Trophoblast cell (in vitro differentiated cells and primary cell): Measurements from ENCODE around the gene GTF3C1.

Experiments used
- DNase-seq, 2 donors: peaks; one replicate each; pipeline ENCODE4 v3.0.0-alpha.2; 2016
- H2AFZ ChIP-seq: 2 replicates; pipeline ENCODE4 v1.6.1; 2013; ENCODE audit warnings: low read length, moderate library complexity, mild to moderate bottlenecking; ENCODE audit not compliant: insufficient read depth, poor library complexity
- H2AK5ac ChIP-seq: 2 replicates; pipeline ENCODE4 v1.6.1; 2013; ENCODE audit warnings: mild to moderate bottlenecking, low read length
- H2BK120ac ChIP-seq: 2 replicates; pipeline ENCODE4 v1.6.1; 2013; ENCODE audit warnings: low read length, mild to moderate bottlenecking, moderate library complexity; ENCODE audit not compliant: insufficient read depth, poor library complexity
- H2BK12ac ChIP-seq: 2 replicates; pipeline ENCODE4 v1.6.1; 2013; ENCODE audit warnings: mild to moderate bottlenecking, low read length, moderate library complexity
- H2BK5ac ChIP-seq: 2 replicates; pipeline ENCODE4 v1.6.1; 2013; ENCODE audit warnings: low read length, low read depth, moderate library complexity, mild to moderate bottlenecking; ENCODE audit not compliant: poor library complexity
- H3K14ac ChIP-seq: 2 replicates; pipeline ENCODE4 v1.6.1; 2013; ENCODE audit warnings: mild to moderate bottlenecking, low read length
- H3K18ac ChIP-seq: 2 replicates; pipeline ENCODE4 v1.6.1; 2013; ENCODE audit warnings: mild to moderate bottlenecking, low read length
- H3K23ac ChIP-seq: 2 replicates; pipeline ENCODE4 v1.6.1; 2013; ENCODE audit warnings: low read length
- H3K27ac ChIP-seq: 2 replicates; pipeline ENCODE4 v1.5.1; 2013; ENCODE audit warnings: low read depth, mild to moderate bottlenecking, inconsistent platforms, low read length, moderate library complexity
- H3K27me3 ChIP-seq: 2 replicates; pipeline ENCODE4 v1.6.1; 2013; ENCODE audit warnings: inconsistent platforms, mild to moderate bottlenecking, low read length, moderate library complexity; ENCODE audit not compliant: insufficient read depth
- H3K36me3 ChIP-seq, 2 experiments: 1 replicate in 1 of 2; 2 replicates in 1 of 2; pipeline ENCODE4 v1.6.1; 2013; ENCODE audit warnings: low read length in 2 of 2, mild to moderate bottlenecking in 2 of 2, moderate library complexity in 1 of 2; ENCODE audit not compliant: insufficient read depth in 2 of 2, control insufficient read depth in 1 of 2
- H3K4ac ChIP-seq: 2 replicates; pipeline ENCODE4 v1.6.1; 2013; ENCODE audit warnings: low read depth, mild to moderate bottlenecking, low read length, moderate library complexity
- H3K4me1 ChIP-seq, 2 experiments: 1 replicate in 1 of 2; 2 replicates in 1 of 2; pipeline ENCODE4 v1.6.1; 2013; ENCODE audit warnings: low read length in 2 of 2, mild to moderate bottlenecking in 2 of 2, moderate library complexity in 1 of 2; ENCODE audit not compliant: insufficient read depth in 2 of 2, control insufficient read depth in 1 of 2
- H3K4me2 ChIP-seq: 2 replicates; pipeline ENCODE4 v1.6.1; 2013; ENCODE audit warnings: inconsistent platforms, mild to moderate bottlenecking, low read length, moderate library complexity
- H3K4me3 ChIP-seq: 2 replicates; pipeline ENCODE4 v1.5.1; 2013; ENCODE audit warnings: mild to moderate bottlenecking, low read depth, low read length, inconsistent platforms
- H3K79me1 ChIP-seq: one replicate; pipeline ENCODE4 v1.6.1; 2013; ENCODE audit warnings: low read length
- H3K79me2 ChIP-seq: 2 replicates; pipeline ENCODE4 v1.6.1; 2013; ENCODE audit warnings: low read length, mild to moderate bottlenecking; ENCODE audit not compliant: control insufficient read depth, insufficient read depth, poor library complexity
- H3K9ac ChIP-seq: 2 replicates; pipeline ENCODE4 v1.6.1; 2013; ENCODE audit warnings: mild to moderate bottlenecking, low read length
- H3K9me3 ChIP-seq: 2 replicates; pipeline ENCODE4 v1.6.1; 2013; ENCODE audit warnings: low read depth, mild to moderate bottlenecking, control low read depth, inconsistent platforms, low read length; ENCODE audit not compliant: insufficient read depth
- H4K12ac ChIP-seq: 2 replicates; pipeline ENCODE4 v1.6.1; 2013; ENCODE audit warnings: low read depth, mild to moderate bottlenecking, low read length, moderate library complexity
- H4K8ac ChIP-seq: 2 replicates; pipeline ENCODE4 v1.6.1; 2013; ENCODE audit warnings: low read depth, mild to moderate bottlenecking, low read length, moderate library complexity
- H4K91ac ChIP-seq: one replicate; pipeline ENCODE4 v1.6.1; 2013; ENCODE audit warnings: low read depth, mild to moderate bottlenecking, low read length, moderate library complexity
- WGBS: extraction: QIAGEN DNeasy Blood & Tissue Kit; methylation state at CpG from one replicate; pipeline ENCODE4 v1.1.7; 2013; ENCODE audit warnings: missing lambda C conversion rate; ENCODE audit not compliant: insufficient read length, insufficient coverage; ENCODE audit errors: extremely low coverage; 5-methylcytosine and 5-hydroxymethylcytosine counted together

GTF3C1 gene

DNA sequence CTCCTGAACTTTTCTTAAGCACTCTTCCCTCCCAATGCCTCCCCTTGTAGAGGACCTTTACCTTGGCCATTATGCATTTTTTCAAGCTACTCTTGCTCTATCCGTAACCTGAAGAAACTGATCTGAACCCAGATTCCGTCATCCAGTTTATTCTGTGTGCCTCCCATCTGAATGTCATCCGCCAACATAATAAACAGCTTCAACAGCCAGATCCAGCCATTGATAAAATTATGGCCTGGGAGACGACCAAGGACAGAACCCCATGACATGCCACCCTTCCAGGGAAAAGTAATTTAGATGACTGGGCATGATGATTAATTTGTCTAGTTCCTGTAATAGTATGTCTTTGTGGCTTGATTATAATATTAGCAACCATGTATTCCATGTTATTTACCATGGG is 42.1 kb upstream of the GTF3C1 start:
- no peak overlapping the region for H3K14ac ChIP-seq
- H3K4me1 ChIP-seq, result no peaks in the 10 kb centered on the region
- no peak overlapping the region for H4K12ac ChIP-seq
- no peak overlapping the region for H4K8ac ChIP-seq
- H3K36me3 ChIP-seq, result no peaks in the 10 kb centered on the region
- no peak overlapping the region for H2BK12ac ChIP-seq
- H4K91ac ChIP-seq, result no peak overlapping the region
- H2BK120ac ChIP-seq, result no peak overlapping the region
- H2BK5ac ChIP-seq, result no peak overlapping the region
- no peak overlapping the region for H3K18ac ChIP-seq
- H3K4me2 ChIP-seq, result no peak overlapping the region
- no peak overlapping the region for H2AK5ac ChIP-seq
- no peak overlapping the region for H3K9ac ChIP-seq
- no peaks in the 10 kb centered on the region for H3K79me2 ChIP-seq
- no CpG with 5 or more reads among the region's 4 CpGs for WGBS
- no peak overlapping the region for H3K4ac ChIP-seq
- H3K27me3 ChIP-seq, result no peaks in the 10 kb centered on the region
- H3K23ac ChIP-seq, result no peak overlapping the region
- H3K9me3 ChIP-seq, result no peaks in the 10 kb centered on the region
- no peak for DNase-seq
- H2AFZ ChIP-seq, result no peak overlapping the region
- no peaks in the 10 kb centered on the region for H3K79me1 ChIP-seq
- no peak overlapping the region for H3K27ac ChIP-seq
- no peak overlapping the region for H3K4me3 ChIP-seq

DNA sequence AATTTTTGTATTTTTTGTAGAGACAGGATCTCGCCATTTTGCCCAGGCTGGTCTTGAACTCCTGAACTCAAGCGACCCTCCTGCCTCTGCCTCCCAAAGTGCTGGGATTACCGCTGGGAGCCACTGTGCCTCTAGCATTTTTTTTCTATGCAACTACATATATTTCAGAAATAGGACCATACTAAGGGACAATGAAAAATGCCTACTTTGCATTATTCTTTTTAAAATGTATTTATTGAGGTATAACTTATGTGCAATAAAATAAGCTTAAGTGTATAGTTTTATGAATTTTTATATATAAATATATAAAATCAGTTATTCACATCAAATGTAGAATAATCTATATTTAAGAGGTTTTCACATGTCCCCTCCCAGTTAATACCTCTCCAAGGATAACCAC is 38.3 kb upstream of the GTF3C1 start:
- H3K79me1 ChIP-seq, result no peaks in the 10 kb centered on the region
- no peak overlapping the region for H2AK5ac ChIP-seq
- peaks cover 0 to 3% of the 10 kb centered on the region in 2 experiments for H3K36me3 ChIP-seq
- H2BK12ac ChIP-seq, result no peak overlapping the region
- DNase-seq, result no peak
- H2BK120ac ChIP-seq, result no peak overlapping the region
- no peak overlapping the region for H3K23ac ChIP-seq
- H3K79me2 ChIP-seq, result no peaks in the 10 kb centered on the region
- H3K14ac ChIP-seq, result no peak overlapping the region
- no peak overlapping the region for H3K27ac ChIP-seq
- H3K4ac ChIP-seq, result no peak overlapping the region
- no CpG with 5 or more reads among the region's 3 CpGs for WGBS
- H3K27me3 ChIP-seq, result no peaks in the 10 kb centered on the region
- H3K9me3 ChIP-seq, result no peaks in the 10 kb centered on the region
- H2BK5ac ChIP-seq, result no peak overlapping the region
- H3K4me2 ChIP-seq, result no peak overlapping the region
- H2AFZ ChIP-seq, result no peak overlapping the region
- H3K18ac ChIP-seq, result no peak overlapping the region
- no peak overlapping the region for H3K4me3 ChIP-seq
- no peak overlapping the region for H4K8ac ChIP-seq
- no peak overlapping the region for H3K9ac ChIP-seq
- no peak overlapping the region for H4K91ac ChIP-seq
- H3K4me1 ChIP-seq, result no peaks in the 10 kb centered on the region
- no peak overlapping the region for H4K12ac ChIP-seq

DNA sequence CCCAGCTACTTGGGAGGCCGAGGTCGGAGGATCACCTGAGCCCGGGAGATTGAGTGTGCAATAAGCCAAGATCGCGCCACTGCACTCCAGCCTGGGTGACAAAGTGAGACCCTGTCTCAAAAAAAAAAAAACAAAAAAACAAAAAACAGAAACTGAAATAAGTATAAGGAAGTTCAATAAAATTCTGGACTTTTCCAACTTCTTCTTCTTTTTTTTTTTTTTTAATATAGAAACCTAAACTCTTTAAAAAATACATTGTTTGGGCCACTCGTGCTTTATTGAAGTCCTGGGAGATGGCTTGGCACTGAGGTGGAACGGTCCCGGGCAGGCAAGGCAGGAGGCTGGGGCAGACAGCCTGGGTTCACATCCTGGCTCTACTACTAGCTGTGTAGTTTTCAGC is 37.0 kb upstream of the GTF3C1 start:
- DNase-seq, result no peak
- H3K4me1 ChIP-seq, result no peaks in the 10 kb centered on the region

DNA sequence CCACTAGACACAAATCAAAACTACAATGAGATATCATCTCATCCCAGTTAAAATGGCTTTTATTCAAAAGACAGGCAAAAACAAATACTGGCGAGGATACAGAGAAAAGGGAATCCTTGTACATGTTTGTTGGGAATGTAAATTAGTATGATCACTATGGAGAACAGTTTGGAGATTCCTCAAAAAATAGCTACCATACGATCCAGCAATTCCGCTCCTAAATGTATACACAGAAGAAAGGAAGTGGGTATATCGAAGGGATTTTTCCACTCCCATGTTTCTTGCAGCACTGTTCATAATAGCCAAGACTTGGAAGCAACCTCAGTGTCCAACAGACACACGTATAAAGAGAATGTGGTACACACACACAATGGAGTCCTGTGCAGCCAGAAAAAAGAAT is 35.5 kb upstream of the GTF3C1 start:
- Histone ChIP-seq H4K8ac (no peak overlapping the region), H4K91ac (no peak overlapping the region), H3K9ac (no peak overlapping the region), H2AK5ac (no peak overlapping the region), H3K18ac (no peak overlapping the region), H3K4me1 (peaks cover 1 to 2% of the 10 kb centered on the region in 2 experiments), H3K79me2 (no peaks in the 10 kb centered on the region), H3K23ac (no peak overlapping the region), H3K4me3 (no peak overlapping the region), H3K79me1 (no peaks in the 10 kb centered on the region), H2BK5ac (no peak overlapping the region), H3K4me2 (no peak overlapping the region), H3K9me3 (no peaks in the 10 kb centered on the region), H3K4ac (no peak overlapping the region), H3K27ac (no peak overlapping the region), H3K14ac (no peak overlapping the region), H2BK12ac (no peak overlapping the region), H2BK120ac (no peak overlapping the region), H3K27me3 (no peaks in the 10 kb centered on the region), H4K12ac (no peak overlapping the region), H3K36me3 (peaks cover 0 to 3% of the 10 kb centered on the region in 2 experiments), H2AFZ (no peak overlapping the region)
- WGBS, result no CpG with 5 or more reads among the region's 5 CpGs
- no peak for DNase-seq

More for the DNA sequence above, 37.0 kb upstream of the GTF3C1 start:
- Histone ChIP-seq H3K9ac (no peak overlapping the region), H3K4me2 (no peak overlapping the region), H3K27ac (no peak overlapping the region), H2AK5ac (no peak overlapping the region), H3K79me2 (no peaks in the 10 kb centered on the region), H2BK5ac (no peak overlapping the region), H2BK120ac (no peak overlapping the region), H3K27me3 (no peaks in the 10 kb centered on the region), H4K12ac (no peak overlapping the region), H4K91ac (no peak overlapping the region), H3K4me3 (no peak overlapping the region), H3K23ac (no peak overlapping the region), H2BK12ac (no peak overlapping the region), H2AFZ (no peak overlapping the region), H3K14ac (no peak overlapping the region), H3K18ac (no peak overlapping the region), H3K4ac (no peak overlapping the region), H3K9me3 (no peaks in the 10 kb centered on the region), H3K79me1 (no peaks in the 10 kb centered on the region), H3K36me3 (peaks cover 0 to 3% of the 10 kb centered on the region in 2 experiments), H4K8ac (no peak overlapping the region)
- whole genome bisulfite sequencing, result no CpG with 5 or more reads among the region's 8 CpGs
